GM12801 (cell line): Measurements from ENCODE around the gene SULT4A1.

Experiments used
- TF ChIP-seq, protein P1 (sequence below): IDR thresholded peaks from one replicate; pipeline ENCODE4 v1.5.1; 2011; ENCODE audit warnings: control low read depth; ENCODE audit not compliant: insufficient read length; ENCODE audit errors: extremely low read depth

SULT4A1 gene

DNA sequence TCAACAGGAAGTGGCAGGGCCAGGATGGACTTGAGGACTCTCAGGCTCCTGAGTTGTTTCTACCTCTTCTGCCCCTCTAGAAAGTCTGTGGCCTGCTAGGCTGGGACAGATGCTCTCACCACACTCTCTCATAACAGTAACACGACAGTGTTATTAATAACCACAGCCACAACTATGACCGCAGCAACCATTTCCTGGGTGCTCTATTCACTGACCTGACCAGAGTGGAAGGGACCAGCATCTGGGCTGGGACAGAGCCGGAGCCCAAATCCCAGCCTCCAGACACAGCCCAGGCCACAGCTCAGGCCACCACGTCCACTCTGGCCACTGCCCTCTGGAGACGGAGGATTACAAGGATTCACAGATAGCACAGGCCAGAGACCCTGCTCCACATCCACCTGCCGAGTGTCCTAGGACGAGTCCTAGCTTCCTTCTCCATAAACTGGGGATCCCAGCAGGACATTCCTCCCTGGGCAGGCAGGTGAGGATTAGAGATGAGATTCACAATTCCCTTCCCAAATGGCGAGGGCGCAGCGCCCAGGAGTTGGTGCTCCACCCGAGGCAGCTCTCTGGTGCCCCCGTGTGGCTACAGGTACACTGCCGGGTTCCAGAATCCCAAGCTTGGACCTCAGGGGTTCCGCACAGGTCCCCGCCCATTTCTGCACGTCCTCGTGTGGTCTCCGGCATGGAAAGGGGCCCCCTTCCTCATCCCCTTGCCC, 22.4 kb upstream of the SULT4A1 start:
- TF ChIP-seq, protein P1, sequence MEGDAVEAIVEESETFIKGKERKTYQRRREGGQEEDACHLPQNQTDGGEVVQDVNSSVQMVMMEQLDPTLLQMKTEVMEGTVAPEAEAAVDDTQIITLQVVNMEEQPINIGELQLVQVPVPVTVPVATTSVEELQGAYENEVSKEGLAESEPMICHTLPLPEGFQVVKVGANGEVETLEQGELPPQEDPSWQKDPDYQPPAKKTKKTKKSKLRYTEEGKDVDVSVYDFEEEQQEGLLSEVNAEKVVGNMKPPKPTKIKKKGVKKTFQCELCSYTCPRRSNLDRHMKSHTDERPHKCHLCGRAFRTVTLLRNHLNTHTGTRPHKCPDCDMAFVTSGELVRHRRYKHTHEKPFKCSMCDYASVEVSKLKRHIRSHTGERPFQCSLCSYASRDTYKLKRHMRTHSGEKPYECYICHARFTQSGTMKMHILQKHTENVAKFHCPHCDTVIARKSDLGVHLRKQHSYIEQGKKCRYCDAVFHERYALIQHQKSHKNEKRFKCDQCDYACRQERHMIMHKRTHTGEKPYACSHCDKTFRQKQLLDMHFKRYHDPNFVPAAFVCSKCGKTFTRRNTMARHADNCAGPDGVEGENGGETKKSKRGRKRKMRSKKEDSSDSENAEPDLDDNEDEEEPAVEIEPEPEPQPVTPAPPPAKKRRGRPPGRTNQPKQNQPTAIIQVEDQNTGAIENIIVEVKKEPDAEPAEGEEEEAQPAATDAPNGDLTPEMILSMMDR, result no peak

DNA sequence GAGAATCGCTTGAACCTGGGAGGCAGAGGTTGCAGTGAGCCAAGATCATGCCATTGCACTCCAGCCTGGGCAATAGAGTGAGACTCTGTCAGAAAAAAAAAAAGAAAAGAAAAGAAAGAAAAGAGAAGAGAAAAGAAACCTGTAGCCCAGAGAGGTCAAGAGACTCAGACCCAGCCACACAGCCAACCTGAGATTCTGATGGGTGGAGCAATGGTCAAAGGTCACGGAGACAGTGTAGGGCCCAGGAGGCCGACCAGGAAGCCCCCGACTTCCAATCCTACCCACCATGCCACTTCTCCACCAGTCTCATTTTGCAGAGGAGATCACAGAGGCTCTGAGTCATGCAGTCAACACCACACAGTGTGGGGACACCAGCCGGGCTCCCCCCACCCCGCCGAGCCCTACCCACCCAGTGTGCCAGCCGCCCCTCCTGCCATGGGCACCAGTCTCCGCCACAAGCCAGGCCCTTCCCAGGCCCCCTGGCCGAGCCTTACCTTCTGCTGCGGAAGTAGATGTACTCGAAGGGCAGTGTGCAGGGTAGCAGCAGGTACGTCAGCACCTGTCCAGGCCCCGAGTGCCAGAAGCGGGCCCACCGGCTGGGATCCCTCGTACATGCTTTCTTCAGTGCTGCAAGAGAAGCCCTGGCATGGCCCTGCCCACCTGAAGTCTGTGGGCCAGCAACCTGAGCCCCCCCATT, 21.6 kb upstream of the SULT4A1 start:
- TF ChIP-seq, protein P1, result no peak

DNA sequence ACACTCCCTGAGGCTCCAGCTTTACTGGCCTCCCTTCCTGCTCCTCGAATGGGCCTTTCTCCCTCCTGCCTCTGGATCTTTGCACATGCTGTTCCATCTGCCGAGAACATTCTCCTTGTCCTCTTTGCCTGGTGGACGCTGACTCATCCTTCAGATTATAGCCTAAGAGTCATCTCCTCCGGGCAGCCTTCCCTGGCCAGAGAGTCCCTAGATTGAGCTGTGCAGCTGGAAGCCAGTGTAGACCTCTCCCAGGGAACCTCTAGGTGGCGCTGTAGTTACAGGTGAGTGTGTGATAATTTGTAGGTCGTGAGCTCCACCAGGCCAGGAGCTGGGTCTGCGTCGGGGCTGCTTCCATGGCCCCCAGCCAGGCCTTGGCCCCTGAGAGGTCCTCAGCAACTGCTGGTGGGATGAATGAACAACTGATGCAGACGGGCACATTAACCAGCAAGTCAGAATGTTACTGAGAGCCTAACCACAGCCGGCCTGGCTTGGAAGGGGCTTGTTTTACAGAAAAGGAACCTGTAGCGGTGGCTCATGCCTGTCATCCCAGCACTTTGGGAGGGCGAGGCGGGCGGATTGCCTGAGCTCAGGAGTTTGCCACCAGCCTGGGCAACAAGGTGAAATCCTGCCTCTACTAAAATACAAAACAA, 20.8 kb upstream of the SULT4A1 start:
- TF ChIP-seq, protein P1, result no peak

DNA sequence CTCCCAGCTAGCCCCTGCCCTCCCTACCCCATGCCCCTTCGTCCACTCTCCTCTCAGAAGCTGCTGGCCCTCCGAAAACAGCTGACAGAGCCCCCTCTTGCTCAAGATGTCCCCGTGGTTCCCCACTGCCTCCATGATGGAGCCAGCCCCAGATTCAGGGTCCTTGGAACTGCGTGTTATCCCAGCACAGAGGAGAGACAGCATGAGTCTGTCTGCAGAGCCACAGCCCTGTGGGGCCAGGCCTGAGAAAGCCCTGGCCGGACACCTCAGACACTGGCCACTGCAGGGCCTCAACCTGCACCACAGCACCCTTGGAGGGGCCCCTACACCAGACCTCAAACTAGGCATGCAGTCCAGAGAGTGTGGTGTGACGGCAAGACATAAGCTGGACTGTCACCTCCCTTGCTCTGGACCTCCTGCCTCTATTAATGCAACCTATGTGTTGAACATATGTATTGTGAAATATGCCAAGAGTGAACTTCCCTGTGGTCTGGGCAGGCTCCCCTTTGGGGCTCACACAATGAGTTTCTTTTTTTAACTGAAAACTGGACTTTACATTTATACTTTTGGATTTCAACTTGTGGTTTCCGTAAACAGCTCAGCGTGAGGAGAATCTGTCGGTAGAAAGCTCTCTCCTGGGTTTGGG, 19.9 kb upstream of the SULT4A1 start:
- TF ChIP-seq, protein P1, result no peak

DNA sequence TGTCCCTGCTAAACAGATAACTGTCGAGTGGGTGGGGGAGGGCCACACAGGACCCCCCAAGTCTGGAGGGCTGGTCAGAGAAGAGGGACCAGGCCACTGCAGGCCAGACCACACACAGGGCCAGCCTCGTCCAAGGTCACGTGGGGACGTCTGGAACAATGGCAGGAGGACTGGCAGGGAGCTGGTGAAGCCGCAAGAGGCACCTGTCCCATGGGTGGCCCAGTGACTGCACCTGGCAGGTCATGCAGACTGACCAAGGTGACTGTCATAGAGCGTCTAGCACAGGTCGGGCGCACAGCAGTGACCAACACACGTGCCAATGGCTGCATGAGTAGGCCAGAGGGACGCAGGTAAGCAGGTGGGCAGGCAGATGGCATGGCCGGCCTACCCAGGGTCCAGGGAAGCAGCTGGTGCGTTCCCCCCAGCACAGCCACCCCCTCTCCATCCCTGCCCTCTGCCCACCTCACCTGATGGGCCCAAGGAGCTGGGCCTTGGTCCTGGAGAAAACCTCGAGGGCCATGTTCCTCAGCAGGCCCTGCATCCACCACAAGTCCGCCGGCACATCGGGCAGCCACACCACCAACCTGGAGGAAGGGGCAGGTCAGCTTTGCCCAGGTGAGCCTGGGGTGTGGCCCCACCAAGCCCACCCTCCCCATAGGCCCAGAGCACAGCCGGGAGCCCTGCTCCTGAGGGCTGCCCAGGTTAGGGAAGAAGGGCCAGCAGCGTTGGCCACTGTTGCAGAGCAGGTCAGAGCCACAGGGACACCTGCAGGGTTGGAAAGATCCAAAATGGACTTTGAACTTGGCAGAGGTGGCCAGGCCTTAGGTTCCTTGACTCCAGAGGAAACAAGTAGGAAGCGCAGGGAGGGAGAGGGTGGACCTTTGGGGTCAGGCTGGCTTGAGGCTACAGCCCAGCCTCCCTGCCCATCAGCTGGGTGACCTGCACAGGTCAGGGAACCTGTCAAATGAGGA, 19.1 kb upstream of the SULT4A1 start:
- TF ChIP-seq, protein P1, result no peak

DNA sequence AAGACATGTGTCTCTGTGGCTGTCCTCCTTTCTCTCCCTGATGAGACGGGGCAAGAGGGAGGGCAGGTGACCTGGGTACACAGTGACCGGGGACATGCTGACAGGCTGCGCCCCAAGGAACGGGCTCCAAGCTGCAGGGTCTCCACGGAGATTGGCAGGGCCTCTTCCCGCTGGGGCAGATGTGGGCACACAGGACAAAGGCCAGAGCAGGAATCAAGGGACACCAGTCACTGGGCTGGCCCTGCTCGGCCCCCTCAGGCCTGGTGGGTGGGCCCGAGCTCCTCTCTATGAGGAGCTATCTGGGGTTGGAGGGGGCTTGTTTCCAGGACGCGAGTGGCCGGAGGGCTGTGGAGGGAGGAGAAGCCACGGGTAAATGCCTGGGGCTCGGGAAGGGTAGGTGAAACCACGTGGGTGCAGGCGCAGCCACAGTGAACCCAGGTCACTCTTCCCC, 18.3 kb upstream of the SULT4A1 start:
- TF ChIP-seq, protein P1, result no peak
